Activated CD8-positive, alpha-beta memory T cell treated with anti-CD3 and anti-CD28 coated beads, Interleukin-2, amount 50 U/mL, for 1 hour (primary cell): Measurements from ENCODE around the gene TGFBR2.

ENCODE experiments used
- DNase-seq: peaks from one replicate; pipeline ENCODE4 v3.0.0-alpha.2; 2020; ENCODE audit errors: extremely low read depth

Gene TGFBR2

DNA sequence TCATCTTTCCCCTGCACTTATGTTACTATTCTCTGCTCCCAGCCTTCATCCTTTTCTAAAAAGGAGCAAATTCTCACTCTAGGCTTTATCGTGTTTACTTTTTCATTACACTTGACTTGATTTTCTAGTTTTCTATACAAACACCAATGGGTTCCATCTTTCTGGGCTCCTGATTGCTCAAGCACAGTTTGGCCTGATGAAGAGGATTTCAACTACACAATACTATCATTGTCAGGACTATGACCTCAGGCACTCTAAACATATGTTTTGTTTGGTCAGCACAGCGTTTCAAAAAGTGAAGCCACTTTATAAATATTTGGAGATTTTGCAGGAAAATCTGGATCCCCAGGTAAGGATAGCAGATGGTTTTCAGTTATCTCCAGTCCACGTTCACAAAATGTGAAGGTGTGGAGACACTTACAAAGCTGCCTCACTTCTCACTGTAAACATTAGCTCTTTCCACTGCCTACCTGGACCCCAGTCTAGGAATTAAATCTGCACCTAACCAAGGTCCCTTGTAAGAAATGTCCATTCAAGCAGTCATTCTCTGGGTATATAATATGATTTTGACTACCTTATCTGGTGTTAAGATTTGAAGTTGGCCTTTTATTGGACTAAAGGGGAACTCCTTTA is 86.2 kb downstream of the TGFBR2 start:
- DNase-seq = no peak

DNA sequence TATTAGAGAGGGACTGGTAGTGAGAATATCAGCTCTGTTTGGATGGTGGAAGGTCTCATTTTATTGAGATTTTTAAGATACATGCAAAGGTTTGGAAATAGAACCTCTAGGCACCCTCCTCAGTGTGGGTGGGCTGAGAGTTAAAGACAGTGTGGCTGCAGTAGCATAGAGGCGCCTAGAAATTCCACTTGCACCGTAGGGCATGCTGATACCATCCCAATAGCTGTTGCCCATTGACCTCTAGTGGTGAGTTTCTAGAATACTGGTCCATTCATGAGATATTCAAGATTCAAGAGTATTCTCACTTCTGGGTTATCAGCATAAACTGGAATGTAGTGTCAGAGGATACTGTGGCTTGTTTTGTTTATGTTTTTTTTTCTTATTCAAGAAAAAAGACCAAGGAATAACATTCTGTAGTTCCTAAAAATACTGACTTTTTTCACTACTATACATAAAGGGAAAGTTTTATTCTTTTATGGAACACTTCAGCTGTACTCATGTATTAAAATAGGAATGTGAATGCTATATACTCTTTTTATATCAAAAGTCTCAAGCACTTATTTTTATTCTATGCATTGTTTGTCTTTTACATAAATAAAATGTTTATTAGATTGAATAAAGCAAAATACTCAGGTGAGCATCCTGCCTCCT is 87.2 kb downstream of the TGFBR2 start:
- peak; percentile 45 for DNase-seq

DNA sequence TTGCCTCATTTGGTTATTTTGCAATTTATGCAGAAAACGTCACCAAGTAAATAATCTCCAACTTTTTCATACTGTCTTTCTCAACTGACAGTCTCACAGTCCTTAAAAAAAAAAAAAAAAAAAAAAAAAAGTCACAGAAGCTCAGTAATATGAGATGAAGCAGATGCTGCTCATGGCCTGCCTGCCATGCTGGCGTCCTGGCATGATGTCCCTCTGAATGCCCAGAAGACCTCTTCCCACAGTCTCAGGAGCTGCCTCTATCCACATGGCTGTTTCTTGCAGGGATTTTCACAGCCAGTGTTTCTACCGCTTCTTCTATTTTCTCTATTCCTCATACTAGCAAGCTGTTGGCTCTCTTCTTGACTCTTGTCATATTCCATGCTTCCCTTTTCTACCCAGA is 87.7 kb downstream of the TGFBR2 start:
- no peak for DNase-seq

DNA sequence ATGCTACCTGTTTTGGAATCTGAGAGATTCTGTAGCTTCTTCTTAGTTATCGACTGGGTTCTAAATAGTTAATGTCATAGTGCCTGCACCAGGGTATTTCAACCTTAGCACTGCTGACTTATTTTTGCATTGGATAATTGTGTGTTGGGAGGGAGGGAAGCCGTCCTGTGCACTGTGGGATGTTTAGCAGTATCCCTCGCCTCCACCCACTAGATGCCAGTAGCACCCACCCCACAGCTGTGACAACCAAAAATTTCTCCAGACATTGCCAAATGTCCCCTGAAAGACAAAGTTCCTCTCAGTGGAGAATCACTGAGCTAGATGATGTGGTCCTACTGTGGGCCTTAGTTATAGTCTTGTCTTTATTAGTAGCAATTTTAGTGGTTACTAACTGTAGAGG is 88.3 kb downstream of the TGFBR2 start:
- DNase-seq = no peak

DNA sequence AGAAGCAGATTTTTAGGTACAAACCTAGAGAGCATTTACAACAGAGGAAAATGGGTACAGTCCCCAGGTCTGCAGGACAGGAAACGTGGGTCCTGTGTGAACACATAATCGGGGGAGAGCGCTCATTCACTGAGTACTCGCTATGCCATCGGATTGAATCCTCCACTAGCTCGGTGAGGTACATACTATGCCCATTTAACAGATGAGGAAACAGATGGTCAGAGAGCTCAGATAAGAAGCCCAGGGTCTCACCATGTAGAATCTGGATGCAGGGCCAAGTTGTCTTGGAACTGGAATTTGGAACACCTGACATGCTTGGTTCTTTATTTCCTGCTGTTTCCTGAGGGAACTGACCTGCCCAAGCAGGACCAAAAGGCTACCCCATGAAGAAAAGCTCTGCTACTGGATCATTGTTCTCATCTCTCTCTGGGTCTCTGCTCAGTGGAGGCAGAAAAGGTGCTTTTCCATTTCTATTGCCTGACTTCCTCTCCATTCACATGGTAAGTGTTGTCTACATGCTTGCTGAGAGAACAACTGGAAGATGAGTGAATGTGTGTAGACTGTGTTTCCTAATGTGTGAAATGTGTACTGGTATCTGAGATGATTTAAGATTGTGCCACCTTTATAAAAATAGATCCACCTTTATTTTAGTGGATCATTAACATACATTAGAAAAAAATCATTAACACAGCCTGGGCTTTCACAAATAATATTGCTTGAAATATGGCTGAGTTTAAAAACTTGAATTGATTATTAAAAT is 89.1 kb downstream of the TGFBR2 start:
- no peak for DNase-seq

DNA sequence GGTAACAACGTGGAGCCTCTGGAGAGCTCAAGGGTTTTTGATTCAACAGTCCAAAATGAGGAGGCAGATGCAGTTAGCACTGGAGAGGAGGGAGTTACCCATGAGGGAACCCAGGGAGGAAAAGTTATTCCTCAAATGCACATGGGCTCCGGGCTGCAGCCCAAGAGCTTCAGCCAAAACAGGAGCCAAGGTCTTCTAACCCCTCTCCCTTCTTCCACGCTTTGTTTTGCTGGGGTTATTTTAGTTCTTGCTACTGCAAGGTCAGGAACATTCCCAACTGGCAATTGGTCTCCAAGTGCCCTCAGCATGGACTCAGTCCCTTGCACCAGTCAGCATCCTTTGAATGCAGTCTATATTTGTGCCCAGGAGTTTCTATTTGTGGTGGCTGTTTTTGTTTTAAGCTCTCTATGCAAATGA is 90.0 kb downstream of the TGFBR2 start:
- no peak for DNase-seq

DNA sequence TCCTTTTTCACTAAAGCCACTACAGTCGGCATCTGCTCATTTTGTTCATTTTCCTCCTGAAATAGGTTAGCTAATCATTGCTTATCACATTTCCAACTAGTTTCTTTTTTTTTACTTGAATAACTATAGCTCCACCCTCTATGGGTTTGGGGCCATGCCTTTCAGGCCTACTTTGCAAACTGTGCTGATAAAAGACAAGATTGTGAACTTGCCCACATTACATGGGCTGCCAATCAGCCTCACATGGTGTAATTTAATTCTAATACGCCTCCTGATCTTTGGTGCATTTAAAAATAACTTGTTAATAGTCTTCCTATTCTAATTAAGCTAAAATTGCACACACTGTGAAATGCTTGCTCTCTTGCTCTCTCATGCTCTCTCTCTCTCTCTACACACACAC is 90.5 kb downstream of the TGFBR2 start:
- no peak for DNase-seq

DNA sequence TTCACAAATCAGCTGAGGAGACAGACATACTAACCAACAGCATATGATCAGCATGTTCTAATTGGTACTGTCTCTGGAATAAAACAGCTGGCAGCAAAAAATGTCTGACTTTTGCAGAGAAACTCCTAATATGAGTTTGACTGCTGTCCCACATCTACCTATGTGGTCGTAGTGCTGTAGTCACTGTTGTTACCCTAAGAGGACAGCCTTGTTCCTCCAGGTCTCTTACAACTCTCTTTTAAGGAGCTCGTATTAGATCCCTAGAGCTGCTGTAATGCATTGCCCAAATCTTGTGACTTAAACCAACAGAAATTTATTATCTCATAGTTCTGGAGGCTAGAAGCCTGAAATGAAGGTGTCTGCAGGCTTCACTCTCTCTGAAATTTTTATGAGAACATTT is 92.1 kb downstream of the TGFBR2 start:
- no peak for DNase-seq

DNA sequence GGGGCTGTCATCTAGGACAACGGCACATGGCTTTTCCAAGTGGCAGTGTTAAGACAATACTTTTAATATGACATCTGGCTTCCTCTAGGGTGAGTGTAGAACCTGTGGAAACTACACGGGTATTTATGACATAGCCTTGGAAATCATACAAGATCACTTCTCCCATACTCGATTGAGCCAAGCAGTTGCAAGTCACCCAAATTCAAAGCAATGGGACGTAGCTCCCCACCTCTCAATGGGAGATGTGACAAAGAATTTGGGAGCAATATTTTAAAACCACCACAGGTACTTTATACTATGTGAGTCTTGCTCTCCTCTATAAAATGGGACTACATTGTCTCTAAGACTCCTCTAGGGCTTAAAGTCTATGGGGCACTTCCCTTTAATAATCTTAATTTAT is 93.5 kb downstream of the TGFBR2 start:
- DNase-seq = no peak

DNA sequence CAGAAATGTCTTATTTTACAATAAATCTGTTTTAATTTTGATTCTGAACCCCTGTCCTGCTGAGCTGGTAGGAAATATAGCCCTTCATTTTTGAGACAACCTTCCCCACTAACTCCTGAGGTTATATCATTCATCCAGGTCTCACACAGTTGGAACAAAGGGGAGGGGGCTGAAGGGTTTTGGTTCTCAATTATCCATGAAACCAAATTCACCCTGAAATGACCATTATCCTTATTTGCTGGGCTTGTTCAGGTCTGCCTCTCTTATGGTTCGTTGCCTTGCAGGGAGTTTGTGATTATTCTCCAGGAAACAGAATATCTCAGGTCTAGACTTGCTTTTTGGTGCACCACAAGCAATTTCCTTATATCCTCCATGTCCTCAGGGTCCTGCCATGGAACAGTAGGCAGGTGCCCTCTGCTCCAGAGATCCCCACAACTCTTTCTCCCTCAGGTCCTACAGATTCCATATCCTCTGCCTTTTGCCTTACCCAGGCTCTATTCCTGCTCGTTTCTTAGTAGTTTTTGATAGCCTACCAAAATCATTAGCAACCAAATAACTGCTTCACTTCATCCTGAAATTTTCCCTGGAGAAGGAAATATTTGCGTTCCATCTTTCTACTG is 94.4 kb downstream of the TGFBR2 start:
- DNase-seq = no peak

DNA sequence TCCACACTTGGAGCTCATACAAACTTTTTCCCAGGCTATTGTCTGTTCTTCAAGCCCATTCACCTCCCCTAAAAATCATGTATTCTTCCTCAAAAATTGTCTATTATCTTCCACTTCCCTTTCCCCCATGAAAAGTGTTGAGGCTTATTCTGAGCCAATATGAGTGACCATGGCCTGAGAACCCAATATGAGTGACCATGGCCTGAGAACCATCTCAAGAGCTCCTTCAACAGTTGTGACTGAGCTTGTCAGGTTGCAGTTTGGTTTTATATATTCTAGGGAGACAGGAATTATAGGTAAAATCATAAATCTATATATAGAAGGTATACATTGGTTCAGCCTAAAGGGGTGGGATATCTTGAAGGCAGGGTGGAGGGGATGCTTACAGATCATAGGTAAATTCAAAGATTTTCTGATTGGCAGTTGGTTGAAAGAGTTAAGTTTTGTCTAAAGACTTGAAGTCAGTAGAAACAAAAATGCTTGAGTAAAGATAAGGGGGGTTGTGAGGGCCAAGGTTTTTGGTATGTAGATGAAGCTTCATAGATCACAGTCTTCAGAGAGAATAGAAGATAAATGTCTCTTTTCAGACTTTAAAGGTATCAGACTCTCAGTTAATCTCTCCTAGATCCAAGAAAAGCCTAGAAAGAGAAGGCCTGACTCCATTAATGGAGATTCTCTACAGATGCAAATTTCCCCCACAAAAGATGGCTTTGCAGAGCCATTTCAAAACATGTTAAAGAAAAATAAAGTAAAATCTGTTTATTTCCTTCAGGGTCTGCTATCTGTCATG is 95.8 kb downstream of the TGFBR2 start:
- DNase-seq = no peak

DNA sequence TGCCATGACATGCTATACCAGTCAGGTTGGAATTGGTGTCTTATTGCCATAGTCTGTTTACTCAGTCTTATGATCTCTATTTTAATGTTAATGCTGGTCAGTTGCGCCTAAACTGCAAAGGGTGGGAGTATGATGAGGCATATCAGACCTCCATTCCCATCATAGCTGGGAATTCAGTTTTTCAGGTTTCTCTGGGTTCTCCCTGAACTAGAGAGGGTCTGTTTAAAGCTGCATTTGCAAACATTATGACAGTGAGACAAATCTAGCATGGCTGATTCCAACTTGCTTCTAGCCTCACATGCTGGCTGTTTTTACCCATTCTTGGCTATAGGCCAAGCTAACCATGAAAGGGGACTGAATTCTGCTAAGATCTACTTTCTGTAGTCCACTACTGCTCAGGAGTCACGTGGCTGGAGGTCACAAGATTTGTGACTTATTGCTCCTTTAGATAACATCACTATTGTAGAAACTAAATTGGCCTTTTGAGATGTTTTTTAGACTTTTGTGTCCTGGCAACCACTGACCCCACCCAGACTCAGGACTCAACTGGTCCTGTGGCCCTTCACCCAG is 96.5 kb downstream of the TGFBR2 start:
- no peak for DNase-seq

DNA sequence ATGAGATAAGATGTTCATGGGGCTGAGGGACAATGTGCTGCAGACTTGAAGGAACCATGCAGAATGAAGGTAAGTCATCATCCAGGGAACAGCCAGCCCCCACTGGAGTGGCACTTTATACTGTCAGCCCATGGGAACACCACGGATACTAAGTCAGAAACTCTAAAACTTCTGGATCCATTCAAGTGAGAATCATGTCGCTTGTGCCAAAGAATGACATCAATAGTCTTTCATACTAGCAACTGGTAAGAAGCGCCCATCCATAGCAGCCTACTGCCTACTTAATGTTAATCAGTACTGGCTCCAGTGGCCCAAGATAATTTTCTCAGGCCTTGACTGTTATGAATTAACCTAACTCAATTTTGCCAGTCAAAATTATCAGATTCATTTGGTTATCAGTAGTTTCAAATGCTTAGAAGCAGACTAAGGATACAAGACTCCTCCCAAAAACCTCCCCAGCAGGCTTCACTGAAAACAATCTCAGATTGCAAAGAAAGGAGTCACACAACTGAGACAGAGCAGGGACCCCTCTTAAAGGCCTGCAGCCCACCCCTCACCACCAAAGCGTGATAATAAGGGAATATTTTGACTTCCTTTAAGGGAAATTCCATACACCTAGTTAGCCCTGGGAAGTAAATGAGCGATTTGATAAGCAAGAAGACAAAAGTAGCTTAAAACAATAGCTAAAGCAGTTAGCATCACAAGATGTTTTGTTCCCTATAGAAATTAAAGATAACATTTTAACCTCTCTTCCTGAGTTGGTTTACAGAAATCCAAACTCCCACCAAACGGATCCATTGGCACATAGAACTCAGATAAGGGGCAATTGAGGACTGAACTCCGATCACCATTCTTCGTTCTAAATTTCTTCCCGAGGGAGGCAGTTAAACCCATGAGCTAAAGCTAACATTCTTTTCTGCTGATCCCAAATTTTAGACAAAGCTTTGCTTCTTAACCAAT is 98.8 kb downstream of the TGFBR2 start:
- no peak for DNase-seq

DNA sequence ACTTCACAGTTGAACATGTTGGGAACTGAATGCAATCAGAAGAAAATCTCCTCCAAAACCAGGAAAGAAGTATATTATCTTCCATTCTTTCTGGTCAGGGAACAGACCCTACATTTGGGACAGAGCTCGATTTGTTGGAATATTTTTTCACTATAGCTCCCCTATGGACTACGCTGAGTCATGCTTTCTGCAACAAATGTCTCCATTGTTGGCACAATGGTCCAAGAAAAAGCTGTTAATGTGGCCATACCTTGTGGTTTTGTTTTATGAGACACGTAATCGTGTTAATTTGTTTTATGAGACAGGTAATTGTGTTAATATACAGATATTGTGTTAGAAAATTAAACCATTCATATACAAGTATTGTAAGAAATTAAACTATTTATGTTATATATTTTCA is 101.4 kb downstream of the TGFBR2 start:
- no peak for DNase-seq

DNA sequence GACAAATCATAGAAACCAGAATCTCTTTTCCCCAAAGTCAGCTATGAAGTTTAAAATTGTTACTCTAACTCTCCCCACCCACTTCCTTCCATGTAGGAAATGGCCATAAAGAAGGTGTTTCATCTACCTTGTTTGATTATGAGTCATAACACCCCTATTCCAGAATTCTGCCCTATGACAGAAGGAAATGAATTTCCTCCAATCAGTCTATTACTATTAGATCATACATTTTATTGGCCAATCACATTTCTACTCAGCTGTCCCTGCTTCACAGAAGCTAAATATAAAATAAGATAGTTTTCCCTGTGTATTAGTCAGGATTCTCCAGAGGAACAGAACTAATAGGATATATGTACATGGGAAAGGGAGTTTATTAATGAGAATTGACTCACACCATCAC is 102.1 kb downstream of the TGFBR2 start:
- no peak for DNase-seq

DNA sequence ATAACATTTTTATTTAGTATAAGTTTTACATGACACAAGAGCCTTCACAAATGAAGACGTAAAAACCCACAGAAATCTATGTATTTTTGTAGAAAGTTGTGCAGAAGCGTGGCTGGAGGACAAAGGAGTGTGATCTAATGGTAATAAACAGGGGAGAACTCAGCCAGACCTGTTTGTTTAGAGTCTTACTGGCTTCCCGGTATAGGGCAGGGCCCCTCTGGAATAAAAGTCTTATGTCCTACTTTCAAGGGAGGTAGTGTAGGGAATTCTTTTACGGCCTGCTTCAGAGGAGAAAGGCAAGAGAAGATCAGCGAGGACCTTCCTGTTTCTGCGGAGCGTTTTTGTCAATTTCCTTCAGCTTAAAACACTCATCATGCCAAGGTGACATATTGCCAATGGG is 103.6 kb downstream of the TGFBR2 start:
- DNase-seq = no peak

DNA sequence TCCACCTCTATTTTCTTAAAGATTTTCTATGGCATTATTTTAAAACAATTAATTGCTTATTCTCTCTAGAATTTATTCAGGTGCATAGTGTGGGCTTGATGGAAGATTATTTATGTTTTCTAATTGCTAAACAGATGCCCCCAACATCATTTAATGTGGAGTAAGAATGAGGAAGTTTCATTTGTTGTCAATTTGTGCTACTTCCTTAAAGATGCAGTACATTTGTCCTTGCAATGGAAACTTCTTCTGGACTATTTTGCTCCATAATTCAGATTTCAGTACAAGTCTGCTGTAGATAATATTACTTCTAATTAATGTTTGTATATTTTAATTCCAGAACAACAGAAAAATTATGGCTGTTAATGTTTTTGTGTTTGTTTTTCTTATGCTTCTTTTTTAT is 104.8 kb downstream of the TGFBR2 start:
- no peak for DNase-seq

DNA sequence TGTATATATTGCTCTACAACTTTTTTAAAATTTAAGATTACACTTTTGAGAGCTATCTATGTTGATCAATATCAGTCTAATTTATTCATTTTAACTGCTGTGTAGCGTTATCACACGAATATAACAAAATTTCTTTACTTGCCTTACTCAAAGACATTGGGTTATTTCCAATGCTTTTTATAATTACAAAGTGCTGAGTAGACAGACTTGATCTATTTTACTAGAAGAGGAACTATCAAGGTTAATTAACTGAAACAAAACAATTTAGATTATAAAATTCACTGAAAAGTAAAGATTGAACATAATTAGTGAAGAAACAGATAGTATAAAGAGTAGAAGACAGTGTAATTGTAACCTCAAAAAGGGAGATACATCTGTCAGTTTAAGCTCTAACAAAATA is 105.5 kb downstream of the TGFBR2 start:
- DNase-seq = no peak

DNA sequence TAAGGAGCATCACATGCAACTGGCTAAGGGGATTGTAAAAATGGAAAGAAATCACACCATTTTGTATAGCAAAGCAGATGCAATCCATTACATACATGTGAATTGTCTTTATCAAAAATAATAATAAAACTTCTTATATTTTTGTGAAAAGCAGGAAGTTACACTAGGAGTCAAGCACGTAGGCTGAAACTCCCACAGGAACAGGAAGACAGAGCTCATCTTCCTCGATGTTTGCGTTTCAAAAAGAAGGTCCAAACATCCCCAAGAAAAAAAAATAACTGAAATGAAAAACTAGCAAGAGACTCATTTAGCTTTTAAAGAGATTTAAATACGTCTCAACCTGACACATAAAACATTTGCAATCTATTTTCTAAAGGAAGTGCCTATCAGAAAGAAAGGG is 106.6 kb downstream of the TGFBR2 start:
- DNase-seq = no peak

DNA sequence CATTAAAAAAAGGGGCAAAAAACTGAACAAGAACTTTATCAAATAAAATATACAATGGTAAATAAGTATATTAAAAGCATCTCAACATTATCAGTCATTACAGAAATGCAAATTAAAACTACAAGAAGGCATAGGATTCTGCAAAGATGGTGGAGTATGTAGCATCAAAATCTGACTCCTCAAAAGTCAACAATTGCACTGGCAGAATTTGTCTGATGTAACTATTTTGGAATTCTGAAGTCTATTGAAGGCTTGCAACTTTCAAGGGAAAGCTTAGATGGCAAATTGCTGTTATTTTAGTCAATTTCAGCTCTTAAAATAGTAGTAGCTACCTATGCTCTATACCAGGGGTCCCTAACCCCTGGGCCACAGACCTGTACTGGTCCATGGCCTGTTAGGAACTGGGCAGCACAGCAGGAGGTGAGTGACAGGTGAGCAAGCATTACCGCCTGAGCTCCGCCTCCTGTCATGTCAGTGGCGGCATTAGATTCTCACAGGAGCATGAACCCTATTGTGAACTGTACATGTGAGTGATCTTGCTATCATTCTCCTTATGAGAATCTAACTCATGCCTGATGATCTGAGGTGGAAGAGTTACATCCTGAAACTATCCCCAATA is 107.6 kb downstream of the TGFBR2 start:
- DNase-seq = no peak
